Hepatocyte (in vitro differentiated cells): ENCODE data around the gene ZNF548. TPM values are rescaled to one million over a fixed set of nuclear protein-coding genes. Genes with fewer than 3 reads are reported as not detected.

Experiments used
- DNase-seq: peaks from one replicate; pipeline ENCODE4 v3.0.0-alpha.2; 2016; ENCODE audit warnings: low spot score
- H2AFZ ChIP-seq: fragments of 200-600 bp; sonication (generic); 2 replicates; pipeline ENCODE4 v1.6.0; 2016; ENCODE audit warnings: antibody characterized with exemption, mild to moderate bottlenecking
- H3K27ac ChIP-seq: fragments of 200-600 bp; sonication (generic); 2 replicates; pipeline ENCODE4 v1.5.1; 2016; ENCODE audit warnings: mild to moderate bottlenecking
- H3K27me3 ChIP-seq: fragments of 200-600 bp; sonication (generic); 2 replicates; pipeline ENCODE4 v1.6.1; 2016
- H3K36me3 ChIP-seq: fragments of 200-600 bp; sonication (generic); replicated peaks from 2 replicates; pipeline ENCODE4 v1.5.1; 2016; ENCODE audit warnings: low read depth; ENCODE audit not compliant: insufficient read depth
- H3K4me1 ChIP-seq: fragments of 200-600 bp; sonication (generic); 2 replicates; pipeline ENCODE4 v1.5.1; 2016; ENCODE audit warnings: mild to moderate bottlenecking, moderate library complexity; ENCODE audit not compliant: insufficient read depth
- H3K4me2 ChIP-seq: fragments of 200-600 bp; sonication (generic); 2 replicates; pipeline ENCODE4 v1.6.0; 2016
- H3K4me3 ChIP-seq: fragments of 200-600 bp; sonication (generic); 2 replicates; pipeline ENCODE4 v1.5.1; 2016; ENCODE audit warnings: mild to moderate bottlenecking
- H3K79me2 ChIP-seq: fragments of 200-600 bp; sonication (generic); 2 replicates; pipeline ENCODE4 v1.6.0; 2017; ENCODE audit warnings: mild to moderate bottlenecking
- H3K9me2 ChIP-seq: fragments of 200-600 bp; sonication (generic); replicated peaks from 2 replicates; pipeline ENCODE4 v1.6.0; 2017; ENCODE audit warnings: mild to moderate bottlenecking; ENCODE audit not compliant: insufficient read depth
- H3K9me3 ChIP-seq: fragments of 200-600 bp; sonication (generic); 2 replicates; pipeline ENCODE4 v1.5.1; 2016; ENCODE audit warnings: low read depth, mild to moderate bottlenecking
- H4K20me1 ChIP-seq: fragments of 200-600 bp; sonication (generic); 2 replicates; pipeline ENCODE4 v1.6.0; 2016; ENCODE audit warnings: mild to moderate bottlenecking; ENCODE audit not compliant: insufficient read depth, poor library complexity, severe bottlenecking
- EZH2 ChIP-seq: fragments of 200-600 bp; sonication (generic); IDR thresholded peaks from 2 replicates; pipeline ENCODE4 v1.6.1; 2016; ENCODE audit warnings: antibody characterized with exemption, mild to moderate bottlenecking, borderline replicate concordance
- EZH2phosphoT487 ChIP-seq: fragments of 200-600 bp; sonication (generic); IDR thresholded peaks from one replicate; pipeline ENCODE4 v1.6.1; 2018; ENCODE audit warnings: antibody characterized with exemption, mild to moderate bottlenecking, low read depth, moderate library complexity; ENCODE audit not compliant: unreplicated experiment, severe bottlenecking
- WGBS: methylation state at CpG from one replicate; pipeline ENCODE4 v1.1.6; 2016; ENCODE audit warnings: low lambda C conversion rate; ENCODE audit errors: missing lambda C conversion rate; 5-methylcytosine and 5-hydroxymethylcytosine counted together
- polyA plus RNA-seq: library from polyadenylated mRNA; unstranded; fragments of >200 nt; fragmentation: Nextera tagmentation; extraction: Ambion mirVana; gene quantifications from 2 replicates; pipeline ENCODE4 v1.2.1, GENCODE V29; 2016
- total RNA-seq: library from RNA; depleted of rRNA; stranded (reverse); fragments of >200 nt; gene quantifications from 2 replicates; pipeline ENCODE4 v1.2.3, GENCODE V29; 2014
- TF ChIP-seq, protein P1 (sequence below): fragments of 200-600 bp; sonication (generic); IDR thresholded peaks from 2 replicates; pipeline ENCODE4 v1.5.1; 2016; ENCODE audit warnings: antibody characterized with exemption, mild to moderate bottlenecking; ENCODE audit not compliant: poor library complexity

Gene ZNF548
- total and polyA plus RNA-seq, 2 experiments from 2014 or later = 9.3 to 26.3 TPM

DNA sequence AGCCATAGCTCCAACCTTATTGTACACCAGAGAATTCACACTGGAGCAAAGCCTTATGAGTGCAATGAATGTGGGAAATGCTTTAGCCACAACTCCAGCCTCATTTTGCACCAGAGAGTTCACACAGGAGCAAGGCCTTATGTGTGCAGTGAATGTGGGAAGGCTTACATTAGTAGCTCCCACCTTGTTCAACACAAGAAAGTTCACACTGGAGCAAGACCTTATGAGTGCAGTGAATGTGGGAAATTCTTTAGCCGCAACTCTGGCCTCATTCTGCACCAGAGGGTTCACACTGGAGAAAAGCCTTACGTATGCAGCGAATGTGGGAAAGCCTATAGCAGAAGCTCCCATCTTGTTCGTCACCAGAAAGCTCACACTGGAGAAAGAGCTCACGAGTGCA is 32.2 kb upstream of the ZNF548 start:
- no peaks in the 10 kb centered on the region for H3K27me3 ChIP-seq
- TF ChIP-seq, protein P1, sequence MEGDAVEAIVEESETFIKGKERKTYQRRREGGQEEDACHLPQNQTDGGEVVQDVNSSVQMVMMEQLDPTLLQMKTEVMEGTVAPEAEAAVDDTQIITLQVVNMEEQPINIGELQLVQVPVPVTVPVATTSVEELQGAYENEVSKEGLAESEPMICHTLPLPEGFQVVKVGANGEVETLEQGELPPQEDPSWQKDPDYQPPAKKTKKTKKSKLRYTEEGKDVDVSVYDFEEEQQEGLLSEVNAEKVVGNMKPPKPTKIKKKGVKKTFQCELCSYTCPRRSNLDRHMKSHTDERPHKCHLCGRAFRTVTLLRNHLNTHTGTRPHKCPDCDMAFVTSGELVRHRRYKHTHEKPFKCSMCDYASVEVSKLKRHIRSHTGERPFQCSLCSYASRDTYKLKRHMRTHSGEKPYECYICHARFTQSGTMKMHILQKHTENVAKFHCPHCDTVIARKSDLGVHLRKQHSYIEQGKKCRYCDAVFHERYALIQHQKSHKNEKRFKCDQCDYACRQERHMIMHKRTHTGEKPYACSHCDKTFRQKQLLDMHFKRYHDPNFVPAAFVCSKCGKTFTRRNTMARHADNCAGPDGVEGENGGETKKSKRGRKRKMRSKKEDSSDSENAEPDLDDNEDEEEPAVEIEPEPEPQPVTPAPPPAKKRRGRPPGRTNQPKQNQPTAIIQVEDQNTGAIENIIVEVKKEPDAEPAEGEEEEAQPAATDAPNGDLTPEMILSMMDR = no peak
- no peak for TF ChIP-seq EZH2phosphoT487
- TF ChIP-seq EZH2 = no peak
- DNase-seq = no peak
- H3K4me3 ChIP-seq = no peak overlapping the region
- over 99% methylated on average over 5 of the region's 5 CpGs for WGBS
- no peak overlapping the region for H2AFZ ChIP-seq
- no peaks in the 10 kb centered on the region for H3K9me2 ChIP-seq
- no peak overlapping the region for H3K4me2 ChIP-seq
- H3K79me2 ChIP-seq = peaks cover 17% of the 10 kb centered on the region
- H3K9me3 ChIP-seq = no peaks in the 10 kb centered on the region
- no peaks in the 10 kb centered on the region for H3K36me3 ChIP-seq
- no peak overlapping the region for H3K27ac ChIP-seq
- H3K4me1 ChIP-seq = peaks cover 9% of the 10 kb centered on the region
- no peaks in the 10 kb centered on the region for H4K20me1 ChIP-seq

DNA sequence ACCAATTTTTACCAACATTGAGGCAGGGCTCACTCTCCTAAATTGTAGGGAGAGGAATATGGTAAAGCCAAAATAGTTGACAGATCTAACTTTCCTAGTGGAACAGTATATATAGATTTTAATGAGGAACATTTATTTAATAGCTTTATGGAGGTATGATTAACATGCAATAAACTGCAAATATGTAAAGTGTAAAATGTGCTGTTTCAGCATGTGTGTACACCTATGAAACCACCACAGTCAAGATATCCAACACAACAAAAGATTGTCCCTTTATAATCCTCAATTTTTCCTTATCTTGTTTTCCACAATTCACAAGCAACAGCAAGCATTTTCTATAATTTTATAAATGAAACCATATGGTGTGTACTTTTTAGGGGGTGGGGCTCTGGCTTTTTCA is 30.4 kb upstream of the ZNF548 start:
- Histone ChIP-seq H3K4me1 (peaks cover 6% of the 10 kb centered on the region), H3K4me3 (no peak overlapping the region), H3K79me2 (peaks cover 7% of the 10 kb centered on the region), H3K27me3 (no peaks in the 10 kb centered on the region), H3K27ac (no peak overlapping the region), H4K20me1 (no peaks in the 10 kb centered on the region), H3K36me3 (no peaks in the 10 kb centered on the region), H3K9me3 (no peaks in the 10 kb centered on the region), H3K4me2 (no peak overlapping the region), H2AFZ (no peak overlapping the region), H3K9me2 (no peaks in the 10 kb centered on the region)
- TF ChIP-seq EZH2phosphoT487 = no peak
- TF ChIP-seq EZH2 = no peak
- TF ChIP-seq, protein P1 = no peak
- no peak for DNase-seq

DNA sequence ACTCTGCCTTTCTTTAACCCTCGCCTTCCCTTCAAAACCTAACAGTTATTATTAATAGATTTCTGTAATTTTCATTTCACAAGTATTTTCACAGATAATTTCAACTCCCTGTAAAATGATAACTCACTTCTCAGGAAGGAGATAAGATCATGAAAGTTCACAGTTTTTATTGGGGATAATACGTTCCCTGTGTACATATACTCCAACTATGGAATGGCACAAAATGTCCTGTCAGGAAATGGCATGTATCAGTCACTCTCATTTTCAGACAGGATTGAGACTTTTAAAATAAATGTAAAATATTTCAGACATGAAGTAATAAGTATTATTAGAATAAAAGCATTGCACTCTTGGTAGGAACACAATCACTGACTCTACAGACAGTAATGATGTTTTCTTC is 27.2 kb upstream of the ZNF548 start:
- no peaks in the 10 kb centered on the region for H4K20me1 ChIP-seq
- WGBS = 84% methylated on average over 2 of the region's 2 CpGs
- H3K27me3 ChIP-seq = no peaks in the 10 kb centered on the region
- no peaks in the 10 kb centered on the region for H3K36me3 ChIP-seq
- peak overlapping the region; percentile 76 for H3K4me2 ChIP-seq
- peaks cover 27% of the 10 kb centered on the region for H3K79me2 ChIP-seq
- H3K4me1 ChIP-seq = peaks cover 9% of the 10 kb centered on the region
- TF ChIP-seq, protein P1 = no peak
- TF ChIP-seq EZH2 = no peak
- TF ChIP-seq EZH2phosphoT487 = no peak
- H3K9me3 ChIP-seq = no peaks in the 10 kb centered on the region
- peak overlapping the region; percentile 88 for H3K27ac ChIP-seq
- H3K4me3 ChIP-seq = peak overlapping the region; percentile 18
- H3K9me2 ChIP-seq = no peaks in the 10 kb centered on the region
- no peak for DNase-seq
- peak overlapping the region; percentile 87 for H2AFZ ChIP-seq
